ENCODE results near the gene C5AR1.
"Not testable (repeated sequence)": the region's sequence is repeated elsewhere in the genome, so short reads cannot be mapped to it uniquely, and the experiment has no call there.

The C5AR1 gene

GRCh38 chr19:47273313-47274070, 36.2 kb upstream of the C5AR1 start:
- peak overlapping the region; percentile 95 for H3K27ac ChIP-seq
- H3K27me3 ChIP-seq (ENCODE audit: insufficient read depth, low read depth, severe bottlenecking), result no peaks in the 10 kb centered on the region
- no peaks in the 10 kb centered on the region for H3K9me3 ChIP-seq (ENCODE audit: severe bottlenecking)
- peaks cover 35% of the 10 kb centered on the region for H3K36me3 ChIP-seq
- no peak for TF ChIP-seq CTCF (IDR thresholded peaks at IDR 0.05; ENCODE audit: low read depth, low read length)
- peak overlapping the region; percentile 94 for H3K4me3 ChIP-seq (ENCODE audit: low read depth, low read length)
- DNase-seq, result peak; percentile 96

GRCh38 chr19:47274071-47274890, 35.4 kb upstream of the C5AR1 start, which contains the start of gene INAFM1:
Gene INAFM1 (plus strand): TSS chr19:47274885. CDS start chr19:47274920, 35 bp downstream.
- H3K36me3 ChIP-seq, result peaks cover 36% of the 10 kb centered on the region
- TF ChIP-seq CTCF (IDR thresholded peaks at IDR 0.05; ENCODE audit: low read depth, low read length), result no peak
- peak within 1 kb of the TSS; percentile 94 for H3K4me3 ChIP-seq (ENCODE audit: low read depth, low read length)
- peak; percentile 96 for DNase-seq
- no peaks in the 10 kb centered on the region for H3K9me3 ChIP-seq (ENCODE audit: severe bottlenecking)
- peak within 1 kb of the TSS; percentile 95 for H3K27ac ChIP-seq
- no peaks in the 10 kb centered on the region for H3K27me3 ChIP-seq (ENCODE audit: insufficient read depth, low read depth, severe bottlenecking)

GRCh38 chr19:47274891-47275761, 34.5 kb upstream of the C5AR1 start:
- H3K27ac ChIP-seq, result peak overlapping the region; percentile 22
- peak; percentile 33 for DNase-seq
- peaks cover 33% of the 10 kb centered on the region for H3K36me3 ChIP-seq

GRCh38 chr19:47275791-47276461, 33.7 kb upstream of the C5AR1 start:
- TF ChIP-seq CTCF (IDR thresholded peaks at IDR 0.05; ENCODE audit: low read depth, low read length), result no peak
- H3K36me3 ChIP-seq, result peaks cover 31% of the 10 kb centered on the region
- no peak for DNase-seq
- H3K4me3 ChIP-seq (ENCODE audit: low read depth, low read length), result no peak overlapping the region
- no peaks in the 10 kb centered on the region for H3K27me3 ChIP-seq (ENCODE audit: insufficient read depth, low read depth, severe bottlenecking)
- H3K9me3 ChIP-seq (ENCODE audit: severe bottlenecking), result no peaks in the 10 kb centered on the region
- no peak overlapping the region for H3K27ac ChIP-seq

More at GRCh38 chr19:47274891-47275761, 34.5 kb upstream of the C5AR1 start:
- no peaks in the 10 kb centered on the region for H3K27me3 ChIP-seq (ENCODE audit: insufficient read depth, low read depth, severe bottlenecking)
- H3K4me3 ChIP-seq (ENCODE audit: low read depth, low read length), result peak overlapping the region; percentile 37
- no peaks in the 10 kb centered on the region for H3K9me3 ChIP-seq (ENCODE audit: severe bottlenecking)
- no peak for TF ChIP-seq CTCF (IDR thresholded peaks at IDR 0.05; ENCODE audit: low read depth, low read length)

GRCh38 chr19:47276513-47276912, 33.1 kb upstream of the C5AR1 start:
- not testable (repeated sequence) for H3K4me3 ChIP-seq (ENCODE audit: low read depth, low read length); H3K9me3 ChIP-seq (ENCODE audit: severe bottlenecking); H3K27me3 ChIP-seq (ENCODE audit: insufficient read depth, low read depth, severe bottlenecking); H3K27ac ChIP-seq; DNase-seq
- peaks cover 25% of the 10 kb centered on the region for H3K36me3 ChIP-seq
